A673 (cell line): ENCODE results near the gene PPT1. TPM values are rescaled to one million over a fixed set of nuclear protein-coding genes. Genes with fewer than 3 reads are reported as not detected.
"Not testable (repeated sequence)": the region's sequence is repeated elsewhere in the genome, so short reads cannot be mapped to it uniquely, and the experiment has no call there.

Source experiments
- BruUV-seq: library from RNA; stranded (reverse); fragments of 400-500 nt; replicated peaks from 2 replicates; lab custom pipeline; 2021; lab: Mats Ljungman, UMichigan
- CTCF ChIA-PET: fragments of 300-600 bp; sonication (Branson Sonifier 250); formaldehyde crosslinking; loops from one replicate; lab custom pipeline; 2022; ENCODE audit warnings: antibody characterized with exemption; lab: Charles Lee
- POLR2A ChIA-PET: fragments of 300-600 bp; sonication (Branson Sonifier 250); formaldehyde crosslinking; loops from one replicate; lab custom pipeline; 2022; ENCODE audit warnings: antibody characterized with exemption; ENCODE audit not compliant: low non-redundant PET; lab: Charles Lee
- DNase-seq: peaks from one replicate; pipeline ENCODE4 v3.0.0-alpha.2; 2015; ENCODE audit warnings: low spot score
- H3K27ac ChIP-seq: fragments of 200-600 bp; sonication (generic); 2 replicates; pipeline ENCODE4 v1.5.1; 2016; ENCODE audit warnings: mixed run types, low read depth, mild to moderate bottlenecking, mixed read lengths, antibody characterized with exemption, low read length; ENCODE audit not compliant: poor library complexity, severe bottlenecking
- H3K27me3 ChIP-seq: fragments of 200-600 bp; sonication (generic); replicated peaks from 2 replicates; pipeline ENCODE4 v1.6.1; 2017; ENCODE audit warnings: mixed run types, low read depth, mild to moderate bottlenecking, mixed read lengths, antibody characterized with exemption, low read length; ENCODE audit not compliant: insufficient read depth, poor library complexity
- H3K36me3 ChIP-seq: fragments of 200-600 bp; sonication (generic); 2 replicates; pipeline ENCODE4 v1.6.1; 2016; ENCODE audit warnings: mixed run types, mild to moderate bottlenecking, mixed read lengths, antibody characterized with exemption, low read length; ENCODE audit not compliant: insufficient read depth, poor library complexity, severe bottlenecking
- H3K4me1 ChIP-seq: fragments of 200-600 bp; sonication (generic); 2 replicates; pipeline ENCODE4 v1.6.1; 2017; ENCODE audit warnings: mixed run types, mild to moderate bottlenecking, mixed read lengths, antibody characterized with exemption, low read length; ENCODE audit not compliant: insufficient read depth, poor library complexity, severe bottlenecking
- H3K4me3 ChIP-seq: fragments of 200-600 bp; sonication (generic); 2 replicates; pipeline ENCODE4 v1.5.1; 2016; ENCODE audit warnings: low read depth, mixed run types, mild to moderate bottlenecking, mixed read lengths, low read length; ENCODE audit not compliant: poor library complexity, severe bottlenecking
- H3K9me3 ChIP-seq: fragments of 200-600 bp; sonication (generic); 2 replicates; pipeline ENCODE4 v1.6.1; 2016; ENCODE audit warnings: mixed run types, low read depth, mild to moderate bottlenecking, mixed read lengths, antibody characterized with exemption, low read length; ENCODE audit not compliant: poor library complexity, severe bottlenecking
- EZH2 ChIP-seq: fragments of 200-600 bp; sonication (generic); IDR thresholded peaks from 2 replicates; pipeline ENCODE4 v1.6.1; 2017; ENCODE audit warnings: borderline replicate concordance, low read depth, mild to moderate bottlenecking, mixed read lengths, antibody characterized with exemption, low read length; ENCODE audit not compliant: poor library complexity, severe bottlenecking
- intact Hi-C: fragments of 100-400 bp; cut with micrococcal nuclease; formaldehyde crosslinking; loops from one replicate; pipeline ENCODE4 v1.10.0; 2022; ENCODE audit not compliant: unreplicated experiment
- total RNA-seq: library from RNA; stranded (reverse); gene quantifications from 2 replicates; pipeline ENCODE4 v1.2.3, GENCODE V29; 2021
- TF ChIP-seq, protein P1 (sequence below): fragments of 300-800, 200-600 bp; sonication (generic); conservative IDR thresholded peaks from 2 replicates; pipeline ENCODE4 v1.5.1; 2017; ENCODE audit warnings: low read depth, mild to moderate bottlenecking, antibody characterized with exemption, low read length, moderate library complexity, mixed read lengths

PPT1 gene
- total RNA-seq, 1 experiment from 2014 or later: 76.3 TPM

DNA sequence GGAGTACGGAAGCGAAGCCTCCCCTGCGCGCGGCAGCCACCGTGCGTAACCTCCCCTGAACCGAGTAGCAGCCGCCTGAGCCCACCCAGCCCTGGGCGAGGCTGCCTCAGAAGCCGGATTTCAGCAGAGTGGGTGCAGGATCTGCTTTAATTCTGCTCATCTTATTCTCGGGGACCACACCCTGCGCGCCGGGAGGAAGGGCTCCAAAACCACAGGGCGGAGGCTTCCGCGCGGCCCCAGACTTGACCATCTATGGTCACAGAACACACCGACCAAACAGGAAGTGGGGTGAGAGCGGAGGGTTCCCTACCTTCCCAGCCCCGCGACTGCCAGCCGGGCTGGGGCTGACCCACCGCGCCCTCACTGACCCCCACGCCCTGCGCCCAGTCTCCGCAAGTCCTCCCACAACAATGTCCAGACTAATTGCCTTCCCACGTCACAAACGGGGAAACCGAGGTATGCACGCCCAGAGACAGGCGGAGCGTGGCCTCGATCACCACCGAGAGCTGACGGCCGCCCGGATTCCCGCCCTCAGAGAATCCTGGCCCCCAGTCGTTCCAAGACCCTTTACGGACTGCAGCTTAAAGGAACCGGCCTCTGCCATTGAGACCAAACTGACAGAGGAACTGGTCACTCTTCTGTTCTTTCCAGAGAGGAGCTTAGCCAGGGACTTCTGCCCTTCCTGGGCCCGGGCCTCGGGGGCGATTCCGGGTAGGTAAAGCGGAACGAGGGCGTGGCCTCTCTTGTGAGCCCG lies 57.1 kb downstream of the PPT1 start:
- Histone ChIP-seq H3K4me1 (peaks cover 13% of the 10 kb centered on the region), H3K36me3 (no peaks in the 10 kb centered on the region), H3K9me3 (no peaks in the 10 kb centered on the region), H3K4me3 (peak overlapping the region; percentile 80), H3K27me3 (no peaks in the 10 kb centered on the region), H3K27ac (peak overlapping the region; percentile 92)
- TSS peak; percentile 75 for BruUV-seq
- peak; percentile 68 for DNase-seq
- ChIA-PET CTCF (interaction anchor here (0.5 to 1.1 kb wide), 2 partner anchors 80 to 104 kb away, joined by 3 read pairs; no protein-coding TSS in a partner anchor), POLR2A (interaction anchor here (0.5 to 0.6 kb wide), 3 partner anchors 11 to 616 kb away, joined by 3 to 4 read pairs (median 4); no protein-coding TSS in a partner anchor)
- intact Hi-C loops: no loop called here
- TF ChIP-seq EZH2: no peak
- TF ChIP-seq, protein P1, sequence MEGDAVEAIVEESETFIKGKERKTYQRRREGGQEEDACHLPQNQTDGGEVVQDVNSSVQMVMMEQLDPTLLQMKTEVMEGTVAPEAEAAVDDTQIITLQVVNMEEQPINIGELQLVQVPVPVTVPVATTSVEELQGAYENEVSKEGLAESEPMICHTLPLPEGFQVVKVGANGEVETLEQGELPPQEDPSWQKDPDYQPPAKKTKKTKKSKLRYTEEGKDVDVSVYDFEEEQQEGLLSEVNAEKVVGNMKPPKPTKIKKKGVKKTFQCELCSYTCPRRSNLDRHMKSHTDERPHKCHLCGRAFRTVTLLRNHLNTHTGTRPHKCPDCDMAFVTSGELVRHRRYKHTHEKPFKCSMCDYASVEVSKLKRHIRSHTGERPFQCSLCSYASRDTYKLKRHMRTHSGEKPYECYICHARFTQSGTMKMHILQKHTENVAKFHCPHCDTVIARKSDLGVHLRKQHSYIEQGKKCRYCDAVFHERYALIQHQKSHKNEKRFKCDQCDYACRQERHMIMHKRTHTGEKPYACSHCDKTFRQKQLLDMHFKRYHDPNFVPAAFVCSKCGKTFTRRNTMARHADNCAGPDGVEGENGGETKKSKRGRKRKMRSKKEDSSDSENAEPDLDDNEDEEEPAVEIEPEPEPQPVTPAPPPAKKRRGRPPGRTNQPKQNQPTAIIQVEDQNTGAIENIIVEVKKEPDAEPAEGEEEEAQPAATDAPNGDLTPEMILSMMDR: no peak

DNA sequence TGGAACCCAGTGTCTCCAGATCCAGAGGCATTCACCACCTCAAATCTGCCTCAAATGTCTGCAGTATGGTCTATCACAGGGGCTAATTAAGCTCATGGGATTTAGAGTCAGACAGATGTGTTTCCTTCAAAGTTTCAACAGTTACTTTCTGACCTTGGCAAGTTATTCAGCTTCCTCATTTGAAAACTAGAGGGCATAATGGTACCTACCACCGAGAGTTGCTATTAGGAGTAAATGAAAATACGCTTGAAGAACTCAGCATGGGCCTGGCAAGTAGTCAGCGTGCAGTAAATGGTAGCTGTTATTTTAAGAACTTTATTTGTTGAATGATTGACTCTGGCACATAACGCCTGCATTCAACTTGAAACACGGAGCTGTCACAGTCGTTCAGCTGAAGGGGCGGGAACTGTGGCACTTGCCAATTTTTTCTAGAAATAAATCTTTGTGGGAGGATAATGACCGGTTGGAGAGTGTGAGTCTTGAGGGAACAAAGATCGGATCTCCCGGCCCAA lies 57.8 kb downstream of the PPT1 start:
- Histone ChIP-seq H3K4me3 (peak overlapping the region; percentile 80), H3K27me3 (no peaks in the 10 kb centered on the region), H3K27ac (peak overlapping the region; percentile 92), H3K4me1 (peaks cover 13% of the 10 kb centered on the region), H3K36me3 (no peaks in the 10 kb centered on the region), H3K9me3 (no peaks in the 10 kb centered on the region)
- POLR2A ChIA-PET: interaction anchor here (0.6 kb wide), 1 partner anchor 617 kb away, joined by 4 read pairs; no protein-coding TSS in a partner anchor
- intact Hi-C loops: no loop called here
- no peak for TF ChIP-seq EZH2
- TF ChIP-seq, protein P1: peak; percentile 26; the same call in 1 of the 2 replicates
- BruUV-seq: no TSS peak
- CTCF ChIA-PET: interaction anchor here (1.1 kb wide), 1 partner anchor 104 kb away, joined by 3 read pairs; no protein-coding TSS in a partner anchor
- DNase-seq: peak; percentile 75

DNA sequence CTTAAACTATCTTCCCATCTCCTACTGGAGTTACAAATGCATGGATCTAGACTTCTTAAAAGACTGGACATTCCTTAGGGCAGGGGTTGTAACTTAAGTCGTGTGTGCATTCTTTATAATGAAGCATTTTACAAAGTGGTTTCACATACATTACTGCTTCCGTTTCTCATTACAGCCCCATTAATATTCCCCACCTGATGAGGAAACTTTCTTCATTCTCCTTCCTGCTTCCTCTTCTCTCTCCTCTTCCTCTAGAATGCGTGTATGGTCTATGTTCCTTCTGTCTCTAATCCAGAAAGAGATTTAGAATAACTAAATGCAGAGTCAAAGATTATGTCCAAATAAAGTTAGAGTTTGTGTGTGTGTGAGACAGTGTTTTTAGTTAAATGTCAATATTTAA lies 58.4 kb downstream of the PPT1 start:
- Histone ChIP-seq H3K4me3 (peak overlapping the region; percentile 80), H3K9me3 (no peaks in the 10 kb centered on the region), H3K27me3 (no peaks in the 10 kb centered on the region), H3K27ac (peak overlapping the region; percentile 92), H3K36me3 (no peaks in the 10 kb centered on the region), H3K4me1 (peaks cover 13% of the 10 kb centered on the region)
- no TSS peak for BruUV-seq
- POLR2A ChIA-PET: no interaction called here
- DNase-seq: no peak
- intact Hi-C loops: no loop called here
- CTCF ChIA-PET: no interaction called here
- TF ChIP-seq, protein P1: no peak
- no peak for TF ChIP-seq EZH2

DNA sequence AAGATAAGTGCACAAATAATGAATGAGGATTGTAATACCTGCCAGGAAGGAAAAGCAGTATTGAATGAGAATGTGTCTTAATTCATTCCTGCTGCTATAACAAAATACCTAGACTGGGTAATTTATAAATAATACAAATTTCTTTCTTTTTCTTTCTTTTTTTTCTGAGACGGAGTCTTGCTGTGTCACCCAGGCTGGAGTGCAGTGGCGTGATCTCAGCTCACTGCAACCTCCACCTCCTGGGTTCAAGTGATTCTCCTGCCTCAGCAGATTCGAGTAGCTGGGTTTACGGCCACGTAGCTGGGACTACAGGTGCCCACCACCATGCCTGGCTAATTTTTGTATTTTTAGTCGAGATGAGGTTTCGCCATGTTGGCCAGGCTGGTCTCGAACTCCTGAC lies 59.8 kb downstream of the PPT1 start:
- CTCF ChIA-PET, H3K9me3 ChIP-seq, H3K4me3 ChIP-seq, BruUV-seq, DNase-seq, intact Hi-C loops, H3K27me3 ChIP-seq, POLR2A ChIA-PET, H3K36me3 ChIP-seq, H3K27ac ChIP-seq: not testable (repeated sequence)
- H3K4me1 ChIP-seq: peaks cover 11% of the 10 kb centered on the region
